HCT116 (cell line): ENCODE results near the gene CUEDC1.
A peak's percentile ranks its signal among the peaks of the same experiment; 100 is the strongest.

Source experiments
- TCF7L2 ChIP-seq: IDR thresholded peaks from 2 replicates; pipeline ENCODE4 v1.7.0; 2011; ENCODE audit warnings: borderline replicate concordance, inconsistent platforms; ENCODE audit not compliant: insufficient read depth, insufficient read length; ENCODE audit errors: extremely low read depth
- YY1 ChIP-seq: IDR thresholded peaks from 2 replicates; pipeline ENCODE4 v1.6.1; 2011; ENCODE audit warnings: low read length, low read depth, moderate library complexity, mild to moderate bottlenecking; ENCODE audit not compliant: insufficient replicate concordance; ENCODE audit errors: extremely low read depth
- ZFX ChIP-seq: fragments of 450-650 bp; IDR thresholded peaks from 2 replicates; pipeline ENCODE4 v1.6.1; 2017
- TF ChIP-seq, protein P1 (sequence below), 3 experiments: fragments of 200-600 bp in 1 of 3; sonication (generic) in 1 of 3; IDR thresholded peaks in 2 of 3; conservative IDR thresholded peaks in 1 of 3; 2 replicates each; pipeline ENCODE4 v1.5.1; 2012 to 2017; ENCODE audit warnings: low read depth in 2 of 3, low read length in 2 of 3, antibody characterized with exemption in 1 of 3, borderline replicate concordance in 1 of 3, control low read depth in 1 of 3, mild to moderate bottlenecking in 1 of 3, mixed read lengths in 1 of 3, mixed run types in 1 of 3, moderate library complexity in 1 of 3; ENCODE audit not compliant: insufficient read depth in 1 of 3

DNA sequence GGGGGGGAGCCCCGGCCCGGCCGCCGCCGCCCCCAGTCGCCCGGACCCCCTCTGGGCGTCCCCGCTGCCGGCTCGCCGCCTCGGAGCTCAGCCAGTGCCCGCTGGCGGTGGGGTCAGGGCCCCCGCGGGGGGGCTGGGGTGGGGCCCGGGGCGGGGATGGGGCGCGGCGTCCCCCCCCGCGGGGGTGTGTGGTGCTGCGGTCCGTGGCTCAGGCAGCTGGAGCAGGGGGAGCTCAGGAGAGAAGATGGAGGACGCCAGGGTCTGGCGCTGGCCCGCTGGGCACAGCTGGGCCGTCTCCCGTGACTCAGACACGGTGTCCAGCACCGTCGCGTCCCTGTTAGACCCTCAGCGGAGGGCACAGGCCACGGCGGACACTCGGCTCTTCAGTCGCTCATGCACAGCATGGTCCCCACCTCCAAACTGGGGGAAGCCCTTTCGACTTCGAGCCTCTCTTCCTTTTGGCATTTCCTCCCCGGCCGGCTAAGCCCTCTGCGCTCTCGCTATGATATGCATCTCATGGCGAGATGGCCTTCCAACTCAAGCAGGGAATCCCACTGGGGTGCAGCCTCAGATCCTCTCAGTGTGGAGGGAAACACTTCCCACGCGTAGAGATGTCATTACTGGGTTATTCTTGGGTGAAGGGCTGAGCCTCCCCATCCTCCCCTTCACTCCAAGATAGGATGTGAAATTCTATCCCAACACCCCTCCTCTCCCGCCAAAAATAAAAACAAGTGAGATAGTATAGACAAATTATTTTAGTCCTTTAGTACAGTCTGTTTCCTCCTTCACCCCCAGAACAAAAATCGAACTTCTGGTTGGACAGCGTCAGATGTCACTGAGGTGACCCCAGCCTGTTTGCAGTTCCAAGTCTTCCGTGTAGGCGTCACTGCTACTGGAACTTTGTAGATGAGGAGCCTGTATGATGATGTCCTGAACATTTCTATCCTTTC, 33.4 kb upstream of the CUEDC1 start:
- TF ChIP-seq ZFX: no peak
- TF ChIP-seq, protein P1, sequence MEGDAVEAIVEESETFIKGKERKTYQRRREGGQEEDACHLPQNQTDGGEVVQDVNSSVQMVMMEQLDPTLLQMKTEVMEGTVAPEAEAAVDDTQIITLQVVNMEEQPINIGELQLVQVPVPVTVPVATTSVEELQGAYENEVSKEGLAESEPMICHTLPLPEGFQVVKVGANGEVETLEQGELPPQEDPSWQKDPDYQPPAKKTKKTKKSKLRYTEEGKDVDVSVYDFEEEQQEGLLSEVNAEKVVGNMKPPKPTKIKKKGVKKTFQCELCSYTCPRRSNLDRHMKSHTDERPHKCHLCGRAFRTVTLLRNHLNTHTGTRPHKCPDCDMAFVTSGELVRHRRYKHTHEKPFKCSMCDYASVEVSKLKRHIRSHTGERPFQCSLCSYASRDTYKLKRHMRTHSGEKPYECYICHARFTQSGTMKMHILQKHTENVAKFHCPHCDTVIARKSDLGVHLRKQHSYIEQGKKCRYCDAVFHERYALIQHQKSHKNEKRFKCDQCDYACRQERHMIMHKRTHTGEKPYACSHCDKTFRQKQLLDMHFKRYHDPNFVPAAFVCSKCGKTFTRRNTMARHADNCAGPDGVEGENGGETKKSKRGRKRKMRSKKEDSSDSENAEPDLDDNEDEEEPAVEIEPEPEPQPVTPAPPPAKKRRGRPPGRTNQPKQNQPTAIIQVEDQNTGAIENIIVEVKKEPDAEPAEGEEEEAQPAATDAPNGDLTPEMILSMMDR (IDR thresholded peaks at IDR 0.05 in 2 of 3, conservative IDR thresholded peaks at IDR 0.05 in 1 of 3; ENCODE audit: borderline replicate concordance in 1 of 3, insufficient read depth in 1 of 3, low read depth in 2 of 3, low read length in 2 of 3): peak in 2 of 3 experiments; percentile 17 to 25; a peak in 2 of 6 replicates
- TF ChIP-seq TCF7L2: no peak
- TF ChIP-seq YY1: no peak
